Central memory CD4-positive, alpha-beta T cell (primary cell): ENCODE measurements around the gene SORCS2.

ENCODE experiments used
- DNase-seq: peaks from one replicate; pipeline ENCODE4 v3.0.0; 2022

The SORCS2 gene

DNA sequence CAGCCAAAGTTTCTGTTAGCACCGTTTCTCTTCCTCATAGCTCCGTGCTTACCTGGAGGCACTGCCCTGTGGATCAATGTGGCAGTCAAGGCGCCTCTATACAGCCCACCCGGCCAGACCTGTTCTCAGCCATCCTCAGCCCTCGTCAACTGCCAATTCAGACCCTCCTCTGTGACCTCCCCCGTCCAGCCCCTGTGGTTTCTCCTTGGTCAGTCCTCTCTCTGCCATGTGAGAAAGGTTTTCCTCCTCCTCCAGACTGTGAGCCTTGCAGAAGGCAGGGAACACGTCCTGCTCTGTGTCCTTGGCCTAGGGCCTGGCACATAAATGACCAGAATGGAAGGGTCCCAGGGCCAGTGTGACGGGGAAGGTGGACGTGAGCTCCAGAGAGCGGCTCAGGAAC is 417.0 kb downstream of the SORCS2 start:
- DNase-seq = no peak

DNA sequence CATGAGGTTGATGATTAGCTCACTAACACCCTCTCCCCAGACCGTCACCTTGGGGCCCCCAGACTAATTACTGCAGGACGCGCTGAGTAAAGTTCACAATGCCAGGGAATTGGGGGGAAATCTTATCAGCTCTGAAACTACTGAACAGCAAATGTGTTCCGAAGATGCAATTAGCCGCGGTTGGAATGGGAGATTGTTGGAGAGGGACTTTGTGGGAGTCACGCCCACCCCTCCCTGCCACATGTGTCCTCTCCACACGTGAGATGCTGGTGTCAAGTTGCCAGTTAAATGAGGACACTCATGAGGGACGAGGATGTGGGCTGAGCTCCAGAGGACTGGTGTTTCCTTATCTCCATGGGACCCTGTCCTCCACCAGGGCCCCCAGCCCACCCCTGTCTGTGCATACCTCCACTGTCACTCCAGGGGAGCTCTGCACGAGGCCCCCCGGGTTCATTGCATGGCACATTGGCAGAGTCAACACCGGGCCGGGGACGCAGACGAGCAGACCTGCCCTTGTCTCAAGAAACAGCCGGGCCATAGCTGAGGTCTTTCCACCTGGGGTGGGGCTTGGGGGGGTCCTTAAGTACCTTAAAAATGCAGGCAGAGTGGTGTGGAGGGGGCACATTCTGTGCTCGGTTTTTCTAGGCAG is 417.8 kb downstream of the SORCS2 start:
- DNase-seq = no peak

DNA sequence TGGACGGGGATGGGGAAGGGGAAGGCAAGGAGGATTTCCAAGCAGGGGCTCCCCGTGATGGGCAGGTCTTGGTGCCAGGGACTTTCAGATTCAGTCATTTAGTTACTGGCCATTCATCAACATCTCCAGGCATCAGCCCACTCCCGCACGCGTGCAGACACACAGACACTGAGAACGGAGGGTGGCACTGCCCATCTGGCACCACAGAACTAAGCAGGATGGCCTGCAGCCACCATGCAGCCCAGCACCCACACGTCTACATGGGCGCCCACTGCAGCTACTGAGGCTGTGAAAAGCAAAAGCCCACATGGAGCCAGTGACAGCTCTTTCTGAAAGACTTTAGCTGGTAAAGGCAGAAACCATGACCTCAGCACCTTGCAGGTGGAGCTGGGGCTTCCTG is 418.5 kb downstream of the SORCS2 start:
- DNase-seq = no peak

DNA sequence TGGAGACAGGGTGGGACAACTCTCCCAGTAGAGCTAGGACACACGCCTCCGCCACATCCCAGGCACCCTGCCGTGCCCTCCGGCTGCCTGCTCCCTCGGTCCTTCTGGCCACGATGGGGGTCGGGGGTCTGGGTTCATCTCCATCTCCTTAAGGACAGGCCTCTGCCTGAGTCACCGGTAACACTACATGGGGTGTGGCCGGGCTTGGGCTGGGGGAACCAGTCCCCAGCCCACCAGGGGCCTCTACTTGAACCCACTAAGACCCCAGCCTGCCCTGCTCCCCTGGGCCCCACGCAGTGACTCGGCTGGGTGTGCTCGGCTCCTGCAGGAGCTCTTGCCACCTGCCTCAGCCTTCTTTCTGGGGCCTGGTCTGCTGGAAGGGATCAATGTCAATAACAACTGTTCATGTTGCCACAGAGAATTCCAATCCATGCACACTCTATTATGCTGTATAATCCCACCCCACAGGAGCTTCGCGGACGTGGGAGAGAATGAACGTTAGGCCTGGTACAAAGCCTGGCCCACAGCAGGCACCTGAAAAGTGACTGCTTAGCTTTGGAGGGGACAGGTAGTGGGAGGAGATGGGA is 420.1 kb downstream of the SORCS2 start:
- no peak for DNase-seq

DNA sequence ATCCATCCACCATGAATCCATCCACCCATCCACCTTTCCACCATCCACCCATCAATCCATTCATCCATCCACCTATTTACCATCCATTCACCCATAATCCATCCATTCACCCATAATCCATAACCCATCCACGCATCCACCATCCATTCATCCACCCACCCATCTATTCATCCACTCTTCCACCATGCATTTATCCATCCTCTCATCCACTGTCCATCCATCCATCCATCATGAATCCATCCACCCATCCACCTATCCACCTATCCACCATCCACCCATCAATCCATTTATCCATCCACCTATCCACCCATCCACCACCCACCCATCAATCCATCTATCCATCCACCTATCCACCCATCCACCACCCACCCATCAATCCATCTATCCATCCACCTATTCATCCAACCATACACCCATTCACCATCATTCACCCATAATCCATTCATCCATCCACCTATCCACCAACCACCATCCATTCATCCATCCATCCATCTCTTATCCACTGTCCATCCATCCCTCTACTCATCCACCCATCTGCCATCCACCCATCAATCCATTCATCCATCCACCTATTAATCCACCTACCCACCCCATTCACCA is 422.1 kb downstream of the SORCS2 start:
- DNase-seq = no peak

DNA sequence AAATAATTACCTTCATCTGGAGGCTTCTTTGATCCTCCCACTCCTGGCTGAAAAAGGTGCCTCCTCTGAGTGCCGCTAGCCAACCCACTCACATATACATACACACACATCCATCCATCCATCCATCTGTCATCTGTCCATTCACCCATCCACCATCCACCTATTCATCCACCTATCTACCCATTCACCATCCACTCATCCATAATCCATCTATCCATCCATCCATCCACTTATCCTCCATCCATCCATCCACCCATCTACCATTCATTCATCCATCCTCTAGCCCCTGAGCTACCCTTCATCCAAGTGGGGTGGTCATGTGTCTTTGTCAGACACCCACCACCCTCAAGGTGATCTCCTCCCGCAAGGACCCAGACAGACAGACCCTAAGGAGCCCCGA is 423.9 kb downstream of the SORCS2 start:
- DNase-seq = no peak

DNA sequence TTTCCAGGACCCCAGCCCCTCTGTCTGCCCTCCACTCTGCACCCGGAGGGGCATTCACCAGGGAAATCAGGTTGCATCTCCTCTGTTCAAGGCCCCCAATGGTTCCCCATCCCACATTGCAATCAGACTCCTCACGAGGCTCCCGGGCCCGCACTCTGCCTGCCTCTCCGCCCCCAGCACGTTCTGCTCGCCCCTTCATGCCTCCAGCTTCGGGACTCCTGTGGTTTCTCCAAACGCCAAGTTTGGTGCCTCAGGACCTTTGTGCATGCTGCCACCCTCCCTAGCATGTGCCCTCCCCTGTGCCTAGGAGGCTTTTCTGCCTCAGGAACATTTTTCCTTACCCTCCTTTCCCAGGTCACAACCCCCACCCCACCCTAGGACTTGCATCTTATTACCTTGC is 426.0 kb downstream of the SORCS2 start:
- DNase-seq = no peak

DNA sequence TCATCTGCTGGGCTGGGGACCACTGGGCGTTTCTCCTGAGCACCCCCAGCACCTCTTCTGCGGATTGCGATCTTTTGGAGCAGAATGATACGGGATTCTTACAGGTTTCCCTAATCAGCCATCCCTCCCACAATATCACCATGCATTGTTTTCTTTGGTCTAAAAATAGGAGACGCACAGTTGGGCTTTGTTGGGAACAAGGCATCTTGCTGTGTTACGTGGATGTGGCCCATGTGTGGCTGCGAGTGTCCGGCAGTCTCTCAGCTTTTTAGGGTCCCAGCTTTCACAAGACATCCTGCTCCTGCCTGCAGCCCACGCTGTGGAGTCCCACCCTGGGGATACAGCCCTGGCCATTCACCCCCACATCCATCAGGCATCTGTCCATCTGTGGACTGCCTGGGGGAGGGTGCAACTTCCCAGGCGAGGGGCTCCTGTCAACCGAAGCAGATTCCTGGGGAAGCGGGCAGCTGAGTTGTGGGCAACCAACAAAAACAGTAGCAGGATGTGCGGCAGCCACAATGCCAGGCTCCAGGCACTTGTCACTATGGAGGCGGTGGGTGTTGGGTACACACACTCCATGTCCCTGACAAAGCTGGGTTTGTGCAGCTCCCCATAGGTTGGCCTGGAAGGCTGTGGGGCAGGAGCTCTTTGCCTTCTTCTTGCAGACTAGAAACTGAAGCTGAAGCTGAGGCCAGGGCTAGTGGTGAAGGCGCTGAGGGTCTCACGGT is 427.9 kb downstream of the SORCS2 start:
- no peak for DNase-seq

DNA sequence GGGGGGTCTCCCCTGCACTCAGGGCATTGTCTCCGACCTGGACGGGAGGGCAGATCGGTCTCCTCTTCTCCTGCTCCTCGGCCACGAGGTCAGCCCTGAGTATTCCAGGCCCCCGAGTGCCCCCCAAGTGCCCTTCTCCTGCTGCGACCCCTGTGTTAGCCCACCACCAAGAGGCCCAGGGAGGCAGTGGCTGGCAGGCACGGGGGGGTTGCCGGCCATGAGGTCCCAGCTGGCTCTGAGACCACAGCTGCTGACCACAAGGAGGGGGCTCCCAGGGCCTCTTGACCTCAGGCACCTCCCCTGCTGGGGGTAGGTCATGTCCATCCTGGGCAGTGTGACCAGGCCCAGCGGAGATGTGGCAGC is 428.5 kb downstream of the SORCS2 start:
- DNase-seq = no peak

DNA sequence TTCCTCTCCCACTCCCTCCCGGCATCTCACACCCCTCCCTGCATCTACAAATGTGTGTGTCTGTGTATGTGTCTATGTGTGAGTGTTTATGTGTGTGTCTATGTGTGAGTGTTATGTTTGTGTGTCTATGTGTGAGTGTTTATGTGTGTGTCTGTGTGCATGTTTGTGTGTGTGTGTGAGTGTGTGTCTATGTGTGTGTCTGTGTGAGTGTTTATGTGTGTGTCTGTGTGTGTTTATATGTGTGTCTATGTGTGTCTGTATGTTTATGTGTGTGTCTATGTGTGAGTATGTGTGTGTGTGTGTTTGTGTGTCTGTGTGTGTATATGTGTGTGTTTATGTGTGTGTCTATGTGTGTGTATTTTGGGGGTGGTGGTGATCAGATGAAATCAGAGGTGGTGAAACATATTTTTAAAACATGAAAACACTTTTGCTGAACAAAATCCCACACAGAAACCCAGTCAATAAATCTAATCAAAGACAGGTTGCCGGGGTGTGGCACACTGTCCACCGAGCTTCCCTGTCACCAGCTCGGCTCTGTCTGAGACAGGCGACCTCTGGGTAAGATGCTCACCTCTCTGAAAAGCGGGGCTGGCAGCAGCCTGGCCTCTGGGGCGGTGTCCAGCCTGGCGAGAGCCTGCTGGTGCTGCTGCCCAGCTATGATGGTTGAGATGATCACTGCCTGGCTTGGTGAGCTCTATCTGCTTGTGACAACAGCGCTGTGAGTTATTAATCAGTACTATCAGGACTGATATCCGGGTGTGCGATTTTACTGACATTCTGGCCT is 429.1 kb downstream of the SORCS2 start:
- DNase-seq = no peak

DNA sequence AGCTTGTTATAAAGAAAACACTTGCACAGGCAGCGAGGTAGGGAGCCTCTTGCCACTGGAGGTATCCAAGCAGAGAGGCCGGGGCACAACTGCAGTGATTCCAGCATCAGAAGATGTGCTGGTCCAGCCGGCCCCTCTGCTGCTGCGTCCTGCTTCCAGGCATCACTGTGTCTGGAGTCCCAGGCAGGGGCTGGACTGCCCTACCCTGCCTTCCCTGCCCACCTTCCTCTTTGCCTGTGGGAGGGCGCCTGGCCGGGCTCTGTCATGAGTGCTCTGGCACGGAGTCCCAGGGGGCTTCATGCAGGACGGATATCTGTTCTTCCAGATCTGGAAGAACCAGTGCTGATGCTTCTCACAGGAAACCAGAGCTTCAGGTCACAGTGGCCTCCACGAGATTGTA is 430.0 kb downstream of the SORCS2 start:
- DNase-seq = no peak

DNA sequence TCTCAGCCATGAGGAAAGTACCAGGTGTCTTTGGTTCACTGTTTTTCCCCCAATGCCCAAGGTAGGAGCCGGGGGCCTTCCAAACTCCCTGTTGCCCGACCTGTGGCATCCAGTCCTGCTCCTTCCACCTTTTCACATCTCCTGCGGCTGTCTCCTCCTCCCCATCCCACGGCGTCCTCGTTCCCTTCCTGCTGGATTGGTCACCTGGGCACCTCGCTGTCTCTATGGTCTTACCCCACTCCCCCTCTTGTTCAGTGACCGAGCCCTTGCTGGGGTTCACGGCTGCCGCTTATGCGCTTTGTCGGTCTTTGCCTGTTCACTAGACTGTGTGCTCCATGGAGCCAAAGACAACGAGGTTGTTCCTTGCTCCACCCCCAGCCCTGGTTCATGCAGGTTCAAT is 431.1 kb downstream of the SORCS2 start:
- DNase-seq = no peak

DNA sequence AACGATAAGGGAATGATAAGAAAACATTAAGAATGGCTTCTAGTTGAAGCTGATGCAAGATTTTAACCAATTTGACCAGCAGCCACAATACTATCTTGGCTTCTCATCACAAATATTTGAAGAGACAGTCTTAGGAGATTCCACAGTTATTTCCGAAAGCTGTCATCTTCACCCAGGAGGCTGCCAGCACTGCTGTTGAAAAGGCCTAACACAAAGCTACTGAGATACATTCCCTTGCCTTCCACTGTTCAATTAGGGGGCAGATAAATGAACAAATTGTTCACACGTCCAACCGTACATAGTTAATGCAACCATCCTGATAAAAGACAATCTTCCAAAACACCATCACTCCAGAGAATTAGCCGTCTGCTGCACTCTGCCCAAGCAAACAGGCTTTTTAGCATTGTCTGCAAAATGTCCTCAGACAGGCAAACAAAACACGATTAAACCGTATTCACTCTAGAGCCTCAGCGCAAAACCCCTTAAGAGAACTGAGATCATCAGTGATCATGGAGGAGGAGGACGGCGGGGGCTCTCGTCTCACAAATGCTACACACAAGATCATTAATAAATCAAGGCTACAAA is 432.1 kb downstream of the SORCS2 start:
- DNase-seq = no peak

DNA sequence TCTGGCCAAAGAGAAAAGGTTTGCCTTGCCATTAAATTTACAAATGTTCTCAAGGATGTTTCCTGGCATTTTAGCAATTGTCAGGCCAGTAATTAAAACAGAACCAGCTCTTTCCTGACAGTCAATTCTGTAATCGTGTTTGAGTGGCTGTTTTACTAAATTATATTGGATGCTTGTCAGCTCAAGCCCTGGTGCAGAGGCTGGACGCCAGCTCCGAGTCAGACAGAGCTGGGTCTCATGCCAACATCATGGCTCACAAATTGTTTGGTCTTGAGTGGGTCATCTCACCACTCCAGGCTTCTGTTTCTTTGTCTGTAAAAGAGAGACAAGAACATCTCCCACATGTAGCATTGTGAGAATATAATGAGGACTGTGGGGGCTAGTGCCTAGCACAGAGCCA is 432.7 kb downstream of the SORCS2 start:
- no peak for DNase-seq

DNA sequence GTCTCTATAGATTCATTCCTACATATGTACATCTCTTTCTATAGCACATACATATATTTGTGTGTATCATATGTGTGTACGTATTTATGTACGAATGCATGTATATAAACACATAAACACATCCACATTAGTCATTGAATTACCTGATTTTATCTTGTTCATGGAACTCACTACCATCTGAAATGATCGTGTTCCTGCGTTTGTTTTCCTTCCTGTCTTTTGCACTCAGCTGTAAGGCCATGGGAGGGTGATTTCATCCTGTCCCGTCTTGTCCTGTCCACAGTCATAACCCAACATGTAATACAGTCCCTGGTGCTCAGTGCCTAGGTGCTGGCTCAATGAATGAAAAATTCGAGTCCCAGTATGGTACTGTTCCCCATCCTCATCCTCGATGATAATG is 434.2 kb downstream of the SORCS2 start:
- DNase-seq = no peak

DNA sequence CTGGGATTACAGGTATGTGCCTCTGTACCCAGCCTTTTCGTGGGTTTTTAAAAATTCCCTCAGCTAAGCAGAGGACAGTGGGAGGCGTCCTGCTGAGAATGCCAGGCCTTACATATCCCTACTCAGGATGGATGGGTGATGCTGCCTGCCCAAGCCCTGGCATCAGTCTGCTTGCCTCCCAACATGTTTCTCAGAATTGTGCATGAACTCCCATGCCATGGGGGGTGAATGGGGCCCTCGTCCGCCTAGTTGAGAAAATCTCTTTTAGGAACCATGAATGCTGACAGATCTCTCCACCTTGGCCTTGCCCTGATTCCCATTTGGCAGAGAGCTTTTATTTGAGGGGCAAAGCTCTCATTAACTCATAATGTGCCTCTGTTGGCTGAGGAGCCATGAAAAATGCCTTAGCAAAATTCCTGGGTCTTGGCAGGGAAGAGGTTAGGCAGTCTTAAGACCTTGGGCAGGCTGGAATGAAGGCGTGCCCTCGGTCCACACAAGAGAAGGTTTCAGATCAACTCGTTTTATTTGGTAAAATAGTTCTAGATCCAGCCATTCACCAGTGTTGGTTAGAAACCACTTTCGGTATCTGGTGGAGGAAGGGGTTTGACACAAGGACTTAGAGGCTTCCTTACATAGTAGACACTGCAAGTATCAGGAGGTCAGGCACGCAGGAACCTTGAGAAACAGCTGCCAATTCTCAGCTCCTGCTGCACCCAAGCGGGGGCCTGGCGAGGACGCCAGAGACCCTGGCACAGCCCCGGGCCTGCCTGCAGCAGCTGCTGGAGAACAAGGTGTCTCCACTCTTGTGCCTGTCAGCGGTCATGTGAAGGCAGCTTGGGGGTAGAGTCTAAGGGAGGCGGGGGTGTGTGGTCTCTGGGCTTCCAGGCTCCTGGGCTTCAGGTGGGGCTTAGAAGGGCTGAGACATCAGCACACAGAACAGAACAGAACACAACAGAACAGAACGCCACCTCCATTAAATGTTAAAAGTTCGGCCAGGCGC is 435.2 kb downstream of the SORCS2 start:
- no peak for DNase-seq

DNA sequence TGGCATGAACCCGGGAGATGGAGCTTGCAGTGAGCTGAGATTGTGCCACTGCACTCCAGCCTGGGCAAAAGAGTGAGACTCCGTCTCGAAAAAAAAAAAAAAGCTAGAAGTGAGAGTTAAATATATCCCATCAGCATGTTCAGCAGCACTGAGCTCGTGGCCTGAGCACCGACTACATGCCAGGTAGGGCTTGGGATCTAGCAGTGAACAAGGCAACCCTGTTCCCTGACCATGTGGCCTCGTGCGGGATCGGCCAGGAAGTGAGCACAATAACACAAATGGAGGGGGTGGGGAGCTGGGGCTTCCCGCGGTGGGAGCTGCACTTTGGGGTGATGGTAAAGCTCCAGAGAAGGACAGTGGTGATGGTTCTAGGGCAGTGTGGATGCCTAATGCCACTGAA is 436.1 kb downstream of the SORCS2 start:
- no peak for DNase-seq

DNA sequence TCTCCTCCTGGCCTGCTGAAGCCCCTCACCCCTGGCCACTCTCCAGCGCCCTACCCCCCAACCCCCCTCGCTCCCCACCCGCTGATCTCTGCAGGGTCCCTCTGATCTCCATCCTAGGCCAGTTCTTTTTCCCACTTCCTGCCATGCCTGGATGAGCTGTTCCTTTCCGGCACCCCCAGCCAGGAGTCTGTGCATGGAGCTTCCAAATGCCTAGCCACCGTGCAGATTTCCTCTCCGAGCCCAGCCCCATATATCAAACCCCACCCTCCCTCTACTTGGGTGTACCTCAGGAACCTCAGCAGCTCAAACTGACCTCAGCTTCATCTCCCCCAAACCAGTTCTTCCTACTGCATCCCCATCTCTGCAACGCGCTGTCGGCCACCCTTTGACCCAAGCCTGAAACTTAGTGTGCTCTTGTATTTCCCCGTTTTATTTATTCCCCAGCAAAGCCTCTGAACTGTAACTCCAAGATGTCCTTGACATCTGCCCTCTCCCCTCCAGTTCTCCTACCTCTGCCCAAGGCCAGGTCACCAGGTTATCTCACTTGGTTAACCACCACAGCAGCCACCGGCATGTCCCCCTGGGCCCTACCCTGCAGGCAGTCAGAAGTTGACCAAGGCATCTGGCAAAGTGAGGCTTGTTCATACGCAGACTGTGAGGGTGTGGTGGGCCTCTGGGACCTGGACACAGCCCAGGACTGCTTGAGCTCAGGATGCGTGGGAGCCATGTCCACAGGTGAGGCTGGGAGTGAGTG is 437.3 kb downstream of the SORCS2 start:
- no peak for DNase-seq

DNA sequence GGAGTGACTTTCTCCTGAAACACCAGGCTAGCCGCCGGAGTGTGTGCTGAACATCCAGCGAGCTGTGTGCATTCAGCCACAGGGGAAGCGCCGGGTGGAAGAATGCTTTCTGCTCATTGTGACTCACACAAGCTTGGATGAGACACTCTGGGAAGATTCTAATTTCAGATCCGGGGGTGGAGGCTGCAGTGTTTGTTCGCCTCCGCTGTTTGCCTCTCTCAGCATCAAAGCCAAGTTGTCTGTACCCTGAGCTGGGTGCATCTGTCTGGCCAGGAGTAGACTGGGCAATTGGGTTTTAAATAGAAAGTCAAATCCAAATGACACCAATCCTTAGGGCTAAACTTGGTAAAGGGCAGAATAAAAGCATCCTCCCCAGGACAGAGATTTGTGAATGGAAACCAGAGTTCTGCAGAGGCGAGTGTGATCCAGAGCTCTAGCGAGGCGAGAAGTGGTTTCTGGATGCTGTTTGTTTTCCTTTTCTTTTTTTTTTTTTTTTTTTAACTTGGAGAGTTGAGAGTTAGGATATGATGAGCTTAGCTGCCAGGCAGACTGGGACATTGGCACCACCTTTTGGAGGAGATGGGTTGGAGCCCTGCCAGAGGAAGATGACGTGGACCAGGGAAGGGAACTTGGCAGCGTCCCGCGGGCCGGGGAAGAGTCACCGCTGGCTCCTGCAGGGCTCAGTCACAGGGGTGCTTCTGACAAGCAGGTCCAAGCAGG is 438.4 kb downstream of the SORCS2 start:
- no peak for DNase-seq
